GM18909 (cell line): Measurements from ENCODE around the gene CELSR1.

Experiments
- ATAC-seq: cut with Tn5 transposase; IDR thresholded peaks from one replicate; pipeline ENCODE4 v1.9.1; 2021; ENCODE audit warnings: mild to moderate bottlenecking; ENCODE audit not compliant: unreplicated experiment, poor library complexity

Gene CELSR1, protein sequence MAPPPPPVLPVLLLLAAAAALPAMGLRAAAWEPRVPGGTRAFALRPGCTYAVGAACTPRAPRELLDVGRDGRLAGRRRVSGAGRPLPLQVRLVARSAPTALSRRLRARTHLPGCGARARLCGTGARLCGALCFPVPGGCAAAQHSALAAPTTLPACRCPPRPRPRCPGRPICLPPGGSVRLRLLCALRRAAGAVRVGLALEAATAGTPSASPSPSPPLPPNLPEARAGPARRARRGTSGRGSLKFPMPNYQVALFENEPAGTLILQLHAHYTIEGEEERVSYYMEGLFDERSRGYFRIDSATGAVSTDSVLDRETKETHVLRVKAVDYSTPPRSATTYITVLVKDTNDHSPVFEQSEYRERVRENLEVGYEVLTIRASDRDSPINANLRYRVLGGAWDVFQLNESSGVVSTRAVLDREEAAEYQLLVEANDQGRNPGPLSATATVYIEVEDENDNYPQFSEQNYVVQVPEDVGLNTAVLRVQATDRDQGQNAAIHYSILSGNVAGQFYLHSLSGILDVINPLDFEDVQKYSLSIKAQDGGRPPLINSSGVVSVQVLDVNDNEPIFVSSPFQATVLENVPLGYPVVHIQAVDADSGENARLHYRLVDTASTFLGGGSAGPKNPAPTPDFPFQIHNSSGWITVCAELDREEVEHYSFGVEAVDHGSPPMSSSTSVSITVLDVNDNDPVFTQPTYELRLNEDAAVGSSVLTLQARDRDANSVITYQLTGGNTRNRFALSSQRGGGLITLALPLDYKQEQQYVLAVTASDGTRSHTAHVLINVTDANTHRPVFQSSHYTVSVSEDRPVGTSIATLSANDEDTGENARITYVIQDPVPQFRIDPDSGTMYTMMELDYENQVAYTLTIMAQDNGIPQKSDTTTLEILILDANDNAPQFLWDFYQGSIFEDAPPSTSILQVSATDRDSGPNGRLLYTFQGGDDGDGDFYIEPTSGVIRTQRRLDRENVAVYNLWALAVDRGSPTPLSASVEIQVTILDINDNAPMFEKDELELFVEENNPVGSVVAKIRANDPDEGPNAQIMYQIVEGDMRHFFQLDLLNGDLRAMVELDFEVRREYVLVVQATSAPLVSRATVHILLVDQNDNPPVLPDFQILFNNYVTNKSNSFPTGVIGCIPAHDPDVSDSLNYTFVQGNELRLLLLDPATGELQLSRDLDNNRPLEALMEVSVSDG (N-terminal part only)

DNA sequence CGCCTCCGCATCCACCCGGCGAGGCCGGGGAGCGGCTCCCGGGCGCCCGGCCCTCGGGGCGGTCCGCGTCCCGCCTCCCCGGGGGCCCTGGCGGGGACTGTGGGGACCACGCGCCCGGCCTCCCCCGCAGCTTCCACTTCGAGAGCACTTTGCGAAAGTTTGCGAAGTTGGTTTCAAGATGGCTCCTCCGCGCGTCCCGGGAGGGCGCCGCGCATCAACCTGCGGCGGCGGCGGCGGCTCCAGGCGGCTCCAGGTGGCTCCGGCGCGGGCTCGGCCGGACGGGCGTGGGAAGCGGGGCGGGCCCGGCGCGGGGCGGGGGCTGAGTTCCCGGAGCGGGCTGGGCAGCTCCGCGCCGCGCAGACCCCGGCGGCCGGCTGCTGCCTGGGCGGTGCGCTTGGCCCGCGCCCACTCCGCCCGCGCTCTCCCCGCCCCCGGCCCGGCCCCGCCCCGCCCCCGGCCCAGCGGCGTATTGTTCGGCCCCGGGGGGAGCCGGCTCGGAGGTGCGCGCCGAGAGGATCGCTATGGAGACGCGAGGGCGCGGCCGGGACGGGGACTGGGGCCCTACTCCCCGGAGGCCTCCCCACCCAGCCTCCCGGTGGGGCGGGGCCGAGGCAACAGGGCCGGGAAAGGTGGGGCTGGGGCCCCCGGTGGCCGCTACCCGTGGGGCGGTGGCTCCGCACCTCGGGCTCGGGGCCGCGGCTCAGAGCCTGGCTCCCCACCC is at the start of gene CELSR1:
Gene CELSR1, minus strand, starts transcription at position 396 of the 721 bp plus-strand sequence. CDS start 450 bp downstream, outside the sequence.
- ATAC-seq: no peak

DNA sequence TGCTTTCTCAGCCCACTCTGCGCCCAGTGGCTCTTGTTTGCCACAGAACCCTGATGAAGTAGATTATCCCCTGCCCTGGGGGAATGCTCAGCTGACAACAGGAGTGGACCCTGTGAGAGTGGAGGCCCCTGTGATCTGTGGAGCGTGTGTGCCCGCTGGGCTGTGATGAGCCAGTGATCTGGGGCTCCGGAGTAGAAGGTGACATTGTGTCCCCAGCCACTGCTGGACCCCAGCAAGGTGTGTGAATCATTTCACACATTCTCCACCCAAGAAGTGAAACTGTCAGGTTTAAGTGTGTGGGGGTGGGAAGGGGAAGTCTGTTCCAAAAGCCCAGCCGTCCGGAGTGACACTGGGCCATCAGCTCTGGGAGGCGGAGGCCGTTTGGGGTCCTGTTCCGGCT is 49.6 kb upstream of the CELSR1 start:
- ATAC-seq: no peak

DNA sequence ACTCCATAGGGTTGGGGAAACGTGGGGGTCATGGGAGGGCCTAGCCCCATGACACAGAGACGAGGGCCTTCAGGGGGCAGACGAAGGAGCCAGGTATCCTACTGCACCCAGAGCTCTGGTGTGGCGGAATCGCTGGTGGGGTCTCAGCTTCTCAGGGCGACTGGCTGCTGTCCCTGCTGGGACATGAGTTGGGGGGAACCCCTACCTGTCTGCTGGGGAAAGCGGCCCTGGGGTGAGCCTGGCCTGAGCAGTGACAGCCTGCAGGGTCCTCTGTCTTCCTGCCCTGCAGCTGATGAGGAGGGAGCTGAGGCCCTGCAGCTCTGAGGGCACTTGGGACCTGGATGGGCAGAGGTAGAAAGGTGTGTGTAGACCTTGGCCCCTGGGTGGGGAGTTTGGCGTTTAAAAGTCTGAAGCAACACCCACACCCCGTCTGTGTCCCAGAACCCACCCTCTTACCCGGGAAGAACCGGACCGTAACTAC is 49.2 kb upstream of the CELSR1 start:
- no peak for ATAC-seq

DNA sequence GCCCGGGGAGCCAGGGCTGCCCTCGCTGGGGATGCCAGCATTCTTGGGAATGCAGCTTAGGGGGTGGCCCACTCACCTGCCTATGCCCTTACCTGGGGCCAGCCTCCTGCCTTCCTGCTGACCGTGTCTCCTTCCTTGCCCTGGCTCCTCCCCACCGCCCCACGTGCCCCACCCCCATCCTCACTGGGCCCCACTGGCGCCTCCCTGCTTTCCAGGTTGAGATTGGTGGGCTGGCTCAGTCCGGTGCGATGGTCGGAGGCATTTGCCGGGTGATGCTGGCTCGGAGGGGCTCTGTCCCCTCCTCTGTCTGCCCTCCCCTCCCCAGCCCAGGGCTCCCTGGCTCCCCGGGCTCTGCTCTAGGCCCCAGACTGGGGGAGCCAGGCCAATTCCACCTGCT is 48.7 kb upstream of the CELSR1 start:
- ATAC-seq: no peak

DNA sequence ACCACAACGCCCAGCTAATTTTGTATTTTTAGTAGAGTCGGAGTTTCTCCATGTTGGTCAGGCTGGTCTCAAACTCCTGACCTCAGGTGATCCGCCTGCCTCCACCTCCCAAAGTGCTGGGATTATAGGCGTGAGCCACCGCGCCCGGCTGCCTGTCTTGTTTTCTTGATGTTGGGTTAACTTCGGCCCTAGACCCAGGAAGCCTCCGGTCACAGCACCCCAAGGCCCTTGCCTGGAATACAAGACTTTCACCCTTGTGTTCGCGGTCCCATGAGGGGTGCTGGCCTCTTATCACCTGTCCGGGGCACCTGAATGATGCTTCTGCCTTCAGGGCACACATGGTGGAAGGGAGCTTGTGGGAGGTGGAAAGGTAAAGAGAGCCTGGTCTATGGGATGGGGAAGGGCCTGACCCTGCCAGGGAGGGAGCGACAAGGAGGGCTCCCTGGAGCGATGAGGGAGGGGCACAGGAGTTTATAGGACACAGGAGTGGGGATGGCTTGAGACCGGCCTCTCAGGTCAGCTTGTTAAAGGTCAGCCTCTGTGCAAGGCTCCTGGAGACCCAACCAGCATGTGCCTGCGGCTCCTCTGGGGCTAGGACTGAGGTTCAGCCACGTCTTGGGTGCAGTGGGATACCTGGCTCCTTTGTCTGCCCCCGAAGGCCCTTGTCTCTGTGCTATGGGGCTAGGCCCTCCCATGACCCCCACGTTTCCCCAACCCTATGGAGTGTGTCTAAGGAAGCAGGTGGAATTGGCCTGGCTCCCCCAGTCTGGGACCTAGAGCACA is 48.1 kb upstream of the CELSR1 start:
- no peak for ATAC-seq

DNA sequence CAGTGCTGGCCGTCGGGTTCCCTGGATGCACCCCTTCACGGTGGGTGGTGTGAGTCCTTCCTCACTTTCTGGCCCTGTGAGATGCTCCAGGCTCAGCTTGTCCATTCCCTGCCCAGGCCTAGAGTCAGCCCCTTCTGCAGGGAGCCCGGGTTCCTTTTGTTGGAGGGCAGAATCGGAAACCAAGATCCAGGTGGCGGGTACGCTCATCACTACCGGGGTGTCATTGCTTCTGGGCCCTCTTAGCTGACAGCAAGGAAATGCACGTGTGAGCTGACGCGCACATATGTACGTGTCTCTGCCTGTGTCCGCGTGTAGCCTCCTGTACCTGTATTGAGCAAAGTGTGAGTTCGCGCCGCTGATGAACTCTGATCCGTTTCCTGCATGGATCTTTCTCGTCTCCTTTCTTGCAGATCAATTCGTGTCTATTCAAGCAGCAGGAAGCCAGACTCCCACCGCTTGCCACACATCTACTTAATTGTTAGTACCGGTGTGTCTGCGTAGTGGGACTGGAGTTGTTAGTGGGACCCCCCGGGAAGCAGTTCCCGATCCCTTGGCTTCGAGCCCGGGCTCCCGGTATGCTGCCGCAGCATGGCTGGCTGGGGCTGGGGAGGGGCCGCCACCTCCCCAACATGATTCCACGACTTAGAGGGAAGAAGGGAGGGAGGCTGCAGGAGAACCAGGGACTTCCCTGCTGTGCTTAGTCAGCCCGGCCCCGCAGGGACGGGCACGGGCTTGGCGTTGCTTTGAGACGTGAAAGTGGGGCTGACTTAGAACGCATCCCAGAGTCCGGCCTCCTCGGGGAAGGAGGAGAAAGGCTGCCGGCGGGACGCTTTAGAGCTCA is 46.9 kb upstream of the CELSR1 start:
- no peak for ATAC-seq

DNA sequence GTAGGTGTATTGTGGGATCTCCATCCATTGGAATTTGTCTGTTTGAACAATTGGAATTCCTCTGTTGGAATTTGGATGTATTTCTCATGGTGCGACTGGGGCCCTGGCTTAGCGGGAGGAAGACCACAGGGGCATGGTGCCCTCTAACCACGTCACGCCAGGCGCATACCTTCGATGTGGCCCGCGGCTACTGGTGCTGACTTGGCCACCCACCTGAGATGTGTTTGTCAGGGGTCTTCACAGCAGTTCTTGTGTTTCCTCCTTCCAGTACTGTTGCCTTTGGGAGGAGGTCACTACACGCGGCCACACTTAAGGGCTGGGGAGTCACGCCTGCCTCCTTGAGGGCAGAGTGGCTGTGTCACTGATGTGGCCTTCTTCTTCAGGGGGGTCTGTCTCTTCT is 46.2 kb upstream of the CELSR1 start:
- ATAC-seq: no peak

DNA sequence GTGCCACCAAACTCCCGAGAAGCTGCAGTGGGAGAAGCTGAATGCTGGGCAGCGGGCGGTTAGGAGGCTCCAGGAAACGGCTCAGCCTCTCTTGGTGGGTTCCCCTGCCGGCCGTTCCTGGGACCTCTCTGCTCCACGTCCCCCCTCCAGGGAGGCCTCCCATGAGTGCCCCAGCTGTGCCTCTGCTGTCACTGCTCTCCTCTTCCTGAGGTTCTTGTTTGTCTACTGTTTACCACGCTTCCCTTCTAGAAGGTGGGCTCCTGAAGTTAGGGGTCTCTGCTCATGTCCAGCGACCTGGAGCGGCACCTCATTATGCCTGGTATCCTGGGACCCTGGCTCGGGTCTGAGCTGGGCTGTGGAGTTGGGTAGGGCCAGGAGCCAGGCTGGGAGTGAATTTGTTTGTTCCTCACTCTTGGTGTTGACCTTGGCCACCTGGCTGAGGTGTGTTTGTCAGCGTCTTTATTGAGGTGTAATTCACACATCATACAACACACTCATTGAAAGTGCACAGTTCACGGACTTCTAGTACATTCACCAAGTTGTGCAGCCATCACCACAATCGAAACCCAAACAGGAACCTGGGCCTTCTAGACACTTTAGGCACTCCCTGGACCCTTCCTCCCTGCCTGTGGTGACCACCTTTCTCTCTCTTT is 45.0 kb upstream of the CELSR1 start:
- ATAC-seq: no peak

DNA sequence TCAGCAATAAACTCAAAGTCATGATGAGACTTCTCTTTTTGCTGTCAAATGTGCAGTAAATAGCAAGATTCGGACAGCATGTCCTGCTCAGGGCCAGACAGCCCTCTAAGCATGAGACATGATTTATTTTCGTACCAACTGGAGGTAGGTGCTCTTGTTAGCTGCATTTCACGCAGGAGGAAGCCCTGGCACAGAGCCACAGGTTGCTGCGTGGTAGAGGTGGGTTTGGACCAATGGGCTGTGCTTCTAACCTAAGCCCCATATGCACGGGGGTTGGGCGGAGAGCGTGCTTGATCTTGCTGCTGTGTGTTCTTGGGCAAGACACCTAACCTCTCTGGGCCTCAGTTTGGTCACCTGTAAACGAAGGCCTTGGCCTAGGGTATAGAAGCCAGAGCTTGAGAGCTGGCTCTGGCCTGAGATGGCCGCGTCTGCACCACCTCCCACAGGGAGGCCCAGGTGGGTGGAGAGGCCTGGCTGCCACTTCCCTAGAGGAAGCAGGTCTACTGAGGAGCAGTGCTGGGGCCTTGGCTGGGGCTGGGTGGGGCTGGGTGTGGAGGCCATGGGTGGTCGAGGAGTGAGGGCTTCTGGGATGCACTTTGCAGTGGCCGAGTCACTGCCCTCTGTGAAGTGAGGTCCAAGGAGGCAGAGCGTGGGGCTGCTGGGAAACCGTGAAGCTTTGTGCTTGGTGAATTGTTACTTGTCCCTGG is 44.3 kb upstream of the CELSR1 start:
- no peak for ATAC-seq

DNA sequence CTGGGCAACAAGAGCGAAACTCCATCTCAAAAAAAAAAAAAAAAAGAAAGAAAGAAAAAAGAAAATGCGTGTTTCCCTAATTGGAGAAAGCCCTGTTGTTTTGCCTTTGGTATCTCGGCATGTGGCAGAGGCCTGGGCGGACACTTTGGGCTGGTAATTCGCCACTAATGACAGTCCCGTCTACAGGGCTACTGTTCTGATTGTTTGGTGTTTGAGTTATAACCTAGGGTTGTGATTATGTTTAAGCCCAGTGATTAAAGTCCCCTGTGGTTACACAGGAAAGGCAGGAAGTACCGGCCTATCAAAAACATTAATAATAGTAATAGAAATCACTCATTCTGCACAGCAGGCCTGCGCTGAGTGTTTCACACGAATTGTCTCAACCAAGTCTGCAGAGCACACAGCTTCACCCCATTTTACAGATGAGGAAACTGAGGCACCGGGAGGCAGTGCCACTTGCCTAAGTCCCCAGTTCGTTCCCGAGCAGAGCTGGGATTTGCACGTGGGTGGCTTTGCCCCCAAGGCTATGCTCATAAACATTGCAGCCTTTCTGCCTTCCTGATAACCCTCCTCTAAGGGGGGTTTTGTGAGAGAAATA is 43.6 kb upstream of the CELSR1 start:
- no peak for ATAC-seq

DNA sequence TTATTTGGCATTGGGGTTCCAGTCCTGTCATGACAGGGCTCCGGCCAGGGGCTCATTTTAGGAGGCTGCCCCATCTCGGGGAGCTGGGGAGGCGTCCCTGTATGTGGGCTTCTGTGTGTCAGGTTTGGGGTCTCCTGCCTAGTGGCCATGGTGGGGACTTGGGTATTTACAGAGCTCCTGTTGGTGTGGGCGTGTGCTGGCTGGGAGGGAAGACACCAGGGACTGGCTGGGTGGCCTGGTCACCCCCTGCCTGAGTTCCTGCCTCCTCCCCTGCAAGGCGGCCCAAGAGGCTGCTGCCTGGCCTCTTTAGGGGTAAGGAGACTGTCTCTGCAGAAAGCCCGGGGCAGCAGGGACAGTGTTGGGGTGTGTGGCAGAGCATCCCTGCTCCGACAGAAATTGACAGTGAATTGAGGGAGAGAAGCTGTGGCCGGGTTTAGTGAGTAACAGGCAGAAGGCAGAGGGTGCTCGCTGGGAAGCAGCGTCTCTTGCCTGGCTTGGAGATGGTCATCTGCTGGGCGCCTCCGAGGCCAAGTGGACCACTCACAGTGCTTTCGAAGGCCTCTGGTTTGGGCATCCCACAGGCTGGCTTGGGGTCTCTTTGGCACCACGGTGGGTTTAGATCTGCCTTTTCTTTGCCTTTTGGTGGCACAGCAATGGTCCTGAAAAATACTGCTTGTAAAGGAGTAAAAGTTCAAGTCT is 42.5 kb upstream of the CELSR1 start:
- ATAC-seq: no peak

DNA sequence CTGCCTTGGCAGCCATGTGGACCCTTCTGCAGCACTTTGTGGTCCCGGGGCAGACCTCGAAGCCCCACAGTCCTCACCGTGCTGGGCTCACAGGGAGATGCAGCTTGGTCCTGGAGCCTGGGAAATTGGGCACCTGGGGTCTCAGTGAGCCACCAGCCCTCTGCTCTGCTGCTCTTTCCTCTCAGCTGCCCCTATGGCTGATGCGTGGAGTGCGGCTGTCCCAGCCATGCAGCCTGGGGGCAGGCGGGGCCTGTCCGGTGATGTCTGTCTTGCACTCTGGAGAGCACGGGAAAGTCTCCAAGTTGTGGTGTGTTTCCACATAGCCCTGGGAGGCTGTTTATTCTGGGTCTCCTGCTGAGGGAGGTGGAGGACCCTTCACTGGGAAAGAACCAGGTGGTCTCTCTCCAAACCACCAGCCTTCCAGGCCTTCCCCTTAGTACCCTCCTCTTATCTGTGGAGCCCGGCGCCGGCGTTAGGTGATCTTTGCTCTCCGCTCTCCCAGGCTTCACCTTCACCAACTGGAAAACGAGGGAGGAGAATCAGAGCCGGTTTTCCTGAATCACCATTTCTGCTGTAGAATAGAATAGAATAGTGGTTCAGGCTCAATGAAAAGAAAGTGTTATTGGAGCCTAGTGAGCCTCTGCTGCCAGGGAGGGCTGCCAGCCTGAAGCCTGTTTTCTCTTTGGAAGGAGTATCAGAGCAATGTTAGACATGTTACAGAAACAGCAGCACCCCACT is 41.6 kb upstream of the CELSR1 start:
- ATAC-seq: no peak

DNA sequence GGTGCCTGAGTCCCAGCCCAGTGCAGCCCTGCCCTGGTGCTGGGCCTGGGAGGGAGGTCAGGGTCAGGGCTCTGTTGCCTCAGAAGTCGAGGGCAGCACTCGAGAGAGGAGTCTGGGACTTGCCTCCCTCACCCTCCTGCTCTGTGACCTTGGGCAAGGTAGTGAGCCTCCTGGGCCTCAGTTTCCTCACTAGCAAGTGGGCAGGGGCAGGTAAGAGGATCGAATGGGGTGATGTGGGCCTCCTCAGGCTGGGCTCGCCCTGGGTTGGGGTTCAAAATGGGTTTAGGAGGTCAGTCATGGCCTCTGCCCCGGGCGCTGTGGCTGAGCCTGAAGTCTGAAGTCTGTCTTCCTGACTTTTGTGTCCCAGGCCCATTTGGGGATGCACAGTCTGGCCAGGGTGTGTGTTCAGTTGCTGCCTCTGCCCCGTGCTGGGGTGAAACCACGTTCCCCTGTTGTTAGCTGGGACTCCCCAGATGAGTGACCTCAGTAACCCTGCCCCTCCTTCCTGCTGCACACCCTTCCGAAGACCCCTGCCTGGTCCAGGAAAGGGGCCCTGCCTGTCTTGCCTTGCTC is 40.9 kb upstream of the CELSR1 start:
- ATAC-seq: no peak

DNA sequence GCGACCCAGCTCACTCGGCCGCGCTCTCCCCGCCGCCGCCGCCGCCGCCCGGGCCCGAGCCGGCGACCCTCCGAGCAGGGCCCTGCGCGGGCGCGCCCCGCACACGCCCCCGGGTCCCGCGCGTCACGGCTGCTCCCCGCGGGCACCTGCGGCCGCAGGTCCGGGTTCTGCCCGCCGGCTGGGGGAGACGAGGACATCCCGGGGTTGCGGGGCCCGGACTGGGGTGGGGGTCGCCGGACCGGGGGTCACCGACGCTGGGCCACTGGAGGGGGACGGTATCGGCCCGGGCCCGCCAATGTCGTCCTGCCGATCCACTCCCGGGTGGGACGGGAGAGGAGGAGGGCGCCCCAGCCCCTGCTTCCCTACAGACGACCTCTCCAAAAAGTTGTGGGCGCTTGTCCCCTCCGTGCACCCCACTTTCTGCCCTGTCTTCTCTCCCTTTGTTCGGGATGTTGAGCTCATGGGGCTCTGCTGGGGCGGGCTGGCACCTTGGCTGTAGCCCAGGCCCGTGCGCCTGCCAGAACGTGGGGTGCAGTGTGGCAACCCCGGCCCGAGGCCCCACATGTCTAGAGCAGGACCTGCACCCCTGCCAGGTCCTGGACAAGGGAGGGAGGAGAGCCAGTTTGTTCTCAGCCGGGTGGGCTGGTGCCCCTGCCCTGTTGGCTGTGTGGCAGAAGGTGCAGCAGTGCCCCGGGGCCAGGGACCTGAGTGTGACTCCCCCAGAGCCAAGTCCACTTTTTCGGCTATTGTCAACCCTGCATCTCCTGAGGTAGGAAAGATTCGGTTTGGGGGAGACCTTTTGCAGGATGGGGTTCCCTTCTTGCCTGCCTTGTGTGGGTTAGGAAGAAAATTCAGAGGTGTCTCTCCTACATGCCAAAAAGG is 40.2 kb upstream of the CELSR1 start:
- ATAC-seq: peak; percentile 19
